ENCODE measurements around the gene EIF5.

Gene EIF5

DNA sequence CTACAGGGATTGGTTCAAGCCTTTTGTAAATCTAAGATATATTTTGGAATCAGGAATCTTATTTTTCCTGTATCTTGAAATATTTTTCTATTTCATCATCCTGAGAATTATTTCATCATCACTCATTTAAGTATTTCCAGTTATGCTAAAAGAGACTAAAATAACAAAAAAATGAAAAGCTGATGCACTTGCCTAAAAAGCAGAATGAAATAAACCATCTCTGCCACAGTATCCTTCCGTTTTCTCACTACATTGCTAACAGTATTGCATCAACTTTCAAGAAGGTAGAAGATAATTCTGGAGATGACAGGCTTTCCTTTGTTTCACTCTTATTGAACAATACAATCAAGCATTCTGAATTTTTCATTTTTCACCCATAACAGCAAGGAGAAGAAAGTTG lies 31.1 kb upstream of the EIF5 start:
- H2AFZ ChIP-seq (ENCODE audit: low read depth, low read length): no peak overlapping the region
- H3K23ac ChIP-seq (ENCODE audit: low read length in 2 of 2): no peak overlapping the region
- WGBS: no CpG with 5 or more reads among the region's 1 CpG
- H3K4me3 ChIP-seq (ENCODE audit: insufficient read depth in 1 of 2, low read depth in 1 of 2, low read length in 2 of 2): no peak overlapping the region
- H3K18ac ChIP-seq (ENCODE audit: low read depth in 1 of 2, low read length in 2 of 2): no peak overlapping the region
- DNase-seq: no peak
- no peak overlapping the region for H2BK5ac ChIP-seq (ENCODE audit: low read depth, low read length, poor library complexity, severe bottlenecking)
- H2BK12ac ChIP-seq (ENCODE audit: low read length in 2 of 2): no peak overlapping the region
- H3K27me3 ChIP-seq (ENCODE audit: control insufficient read depth in 1 of 2, insufficient read depth in 1 of 2, low read length in 2 of 2): peaks cover 0 to 18% of the 10 kb centered on the region in 2 experiments
- peak overlapping the region; percentile 24 for H3K9ac ChIP-seq (ENCODE audit: low read length)
- H2AK5ac ChIP-seq (ENCODE audit: low read length, severe bottlenecking): no peak overlapping the region
- no peak overlapping the region for H3K27ac ChIP-seq (ENCODE audit: low read length, poor library complexity, severe bottlenecking)
- H2BK15ac ChIP-seq (ENCODE audit: low read depth, poor library complexity, severe bottlenecking): no peak overlapping the region
- no peak overlapping the region for H3K4me2 ChIP-seq (ENCODE audit: low read length, poor library complexity, severe bottlenecking)
- H3K4me1 ChIP-seq (ENCODE audit: control insufficient read depth, insufficient read depth, low read depth, low read length): peaks cover 2% of the 10 kb centered on the region
- H2BK120ac ChIP-seq (ENCODE audit: low read depth, low read length): no peak overlapping the region
- H4K8ac ChIP-seq (ENCODE audit: low read length): no peak overlapping the region
- H3K4ac ChIP-seq (ENCODE audit: low read depth in 1 of 2, low read length in 2 of 2): no peak overlapping the region
- no peaks in the 10 kb centered on the region for H3K9me3 ChIP-seq (ENCODE audit: control insufficient read depth, low read length)
- H3K79me1 ChIP-seq (replicated peaks; ENCODE audit: low read length, poor library complexity, severe bottlenecking): no peaks in the 10 kb centered on the region
- H3K36me3 ChIP-seq (ENCODE audit: control insufficient read depth in 1 of 2, insufficient read depth in 2 of 2, low read depth in 1 of 2, low read length in 2 of 2): no peaks in the 10 kb centered on the region
- H3K14ac ChIP-seq (ENCODE audit: low read length in 2 of 2): no peak overlapping the region
- H4K91ac ChIP-seq (ENCODE audit: low read length): no peak overlapping the region

DNA sequence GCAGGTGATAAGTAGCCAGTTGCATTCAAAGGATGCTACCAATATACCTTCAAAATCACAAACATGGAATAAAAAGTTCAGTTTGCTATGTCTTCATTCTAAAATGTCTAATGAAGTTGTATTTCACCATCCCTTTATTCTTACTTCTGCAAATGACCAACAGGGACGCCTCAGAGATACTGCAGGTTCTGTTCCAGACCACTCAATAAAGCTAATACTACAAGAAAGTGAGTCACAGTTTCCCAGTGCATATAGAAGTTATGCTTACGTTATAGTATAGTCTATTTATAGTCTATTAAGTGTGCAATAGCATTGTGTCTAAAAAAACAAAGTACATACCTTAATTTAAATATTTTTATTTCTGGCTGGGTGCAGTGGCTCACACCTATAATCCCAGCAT lies 29.3 kb upstream of the EIF5 start:
- Histone ChIP-seq H3K14ac (ENCODE audit: low read length in 2 of 2) (no peak overlapping the region), H3K36me3 (ENCODE audit: control insufficient read depth in 1 of 2, insufficient read depth in 2 of 2, low read depth in 1 of 2, low read length in 2 of 2) (no peaks in the 10 kb centered on the region), H3K4ac (ENCODE audit: low read depth in 1 of 2, low read length in 2 of 2) (no peak overlapping the region), H2BK120ac (ENCODE audit: low read depth, low read length) (no peak overlapping the region), H4K91ac (ENCODE audit: low read length) (no peak overlapping the region), H2AFZ (ENCODE audit: low read depth, low read length) (no peak overlapping the region), H2BK12ac (ENCODE audit: low read length in 2 of 2) (no peak overlapping the region), H3K9me3 (ENCODE audit: control insufficient read depth, low read length) (no peaks in the 10 kb centered on the region), H3K79me1 (replicated peaks; ENCODE audit: low read length, poor library complexity, severe bottlenecking) (no peaks in the 10 kb centered on the region), H3K27me3 (ENCODE audit: control insufficient read depth in 1 of 2, insufficient read depth in 1 of 2, low read length in 2 of 2) (peaks cover 0 to 23% of the 10 kb centered on the region in 2 experiments), H4K8ac (ENCODE audit: low read length) (no peak overlapping the region), H3K18ac (ENCODE audit: low read depth in 1 of 2, low read length in 2 of 2) (no peak overlapping the region), H3K4me1 (ENCODE audit: control insufficient read depth, insufficient read depth, low read depth, low read length) (peaks cover 2% of the 10 kb centered on the region), H3K4me3 (ENCODE audit: insufficient read depth in 1 of 2, low read depth in 1 of 2, low read length in 2 of 2) (no peak overlapping the region), H2BK5ac (ENCODE audit: low read depth, low read length, poor library complexity, severe bottlenecking) (no peak overlapping the region), H3K4me2 (ENCODE audit: low read length, poor library complexity, severe bottlenecking) (no peak overlapping the region), H3K23ac (ENCODE audit: low read length in 2 of 2) (no peak overlapping the region), H3K9ac (ENCODE audit: low read length) (no peak overlapping the region), H2BK15ac (ENCODE audit: low read depth, poor library complexity, severe bottlenecking) (no peak overlapping the region), H2AK5ac (ENCODE audit: low read length, severe bottlenecking) (no peak overlapping the region), H3K27ac (ENCODE audit: low read length, poor library complexity, severe bottlenecking) (no peak overlapping the region)
- no peak for DNase-seq
- 100% methylated on average over 1 of the region's 2 CpGs for WGBS

DNA sequence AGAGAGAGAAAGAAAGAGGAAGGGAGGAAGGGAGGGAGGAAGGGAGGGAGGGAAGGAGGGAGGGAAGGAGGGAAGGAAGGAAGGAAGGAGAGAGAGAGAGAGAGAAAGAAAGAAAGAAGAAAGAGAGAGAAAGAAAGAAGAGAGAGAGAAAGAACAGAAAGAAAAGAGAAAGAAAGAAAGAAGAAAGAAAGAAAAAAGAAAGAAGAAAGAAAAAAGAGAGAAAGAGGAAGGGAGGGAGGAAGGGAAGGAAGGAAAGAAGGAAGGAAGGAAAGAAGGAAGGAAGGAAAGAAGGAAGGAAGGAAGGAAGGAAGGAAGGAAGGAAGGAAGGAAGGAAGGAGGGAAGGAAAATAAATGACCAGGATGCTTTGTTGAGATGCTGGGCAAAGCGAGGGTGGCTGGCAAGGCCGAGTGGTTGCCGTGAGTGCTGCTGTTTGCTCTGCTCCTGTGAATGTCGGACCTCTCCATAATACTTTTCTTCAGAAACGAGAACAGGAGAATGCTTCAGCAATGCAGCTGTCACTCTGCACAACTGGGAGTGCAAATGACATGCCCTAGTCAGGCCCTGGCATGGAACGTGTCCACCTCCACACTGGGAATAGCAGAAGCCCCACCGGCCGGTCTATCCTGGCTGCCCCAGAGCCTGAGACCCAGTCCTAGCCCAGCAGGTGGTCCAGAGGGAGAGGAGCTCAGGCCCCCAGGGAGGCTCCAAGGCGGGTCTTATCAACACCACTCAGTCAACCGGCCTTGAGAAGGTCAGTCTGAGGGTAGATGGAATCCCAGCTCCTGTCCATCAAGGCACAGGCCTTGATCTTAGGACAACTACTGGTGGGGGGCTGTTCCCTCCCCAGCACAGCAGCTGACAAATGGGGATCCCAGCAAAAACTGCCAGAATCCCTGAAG lies 25.1 kb upstream of the EIF5 start:
- H3K36me3 ChIP-seq (ENCODE audit: control insufficient read depth in 1 of 2, insufficient read depth in 2 of 2, low read depth in 1 of 2, low read length in 2 of 2): no peaks in the 10 kb centered on the region
- no peak overlapping the region for H3K4ac ChIP-seq (ENCODE audit: low read depth in 1 of 2, low read length in 2 of 2)
- peaks cover 0 to 23% of the 10 kb centered on the region in 2 experiments for H3K27me3 ChIP-seq (ENCODE audit: control insufficient read depth in 1 of 2, insufficient read depth in 1 of 2, low read length in 2 of 2)
- no peaks in the 10 kb centered on the region for H3K79me1 ChIP-seq (replicated peaks; ENCODE audit: low read length, poor library complexity, severe bottlenecking)
- H3K4me3 ChIP-seq (ENCODE audit: insufficient read depth in 1 of 2, low read depth in 1 of 2, low read length in 2 of 2): no peak overlapping the region
- no peaks in the 10 kb centered on the region for H3K4me1 ChIP-seq (ENCODE audit: control insufficient read depth, insufficient read depth, low read depth, low read length)
- no peaks in the 10 kb centered on the region for H3K9me3 ChIP-seq (ENCODE audit: control insufficient read depth, low read length)
- no peak overlapping the region for H3K9ac ChIP-seq (ENCODE audit: low read length)
- H2AK5ac ChIP-seq (ENCODE audit: low read length, severe bottlenecking): no peak overlapping the region
- no peak overlapping the region for H3K27ac ChIP-seq (ENCODE audit: low read length, poor library complexity, severe bottlenecking)
- H2BK15ac ChIP-seq (ENCODE audit: low read depth, poor library complexity, severe bottlenecking): no peak overlapping the region
- H3K18ac ChIP-seq (ENCODE audit: low read depth in 1 of 2, low read length in 2 of 2): no peak overlapping the region
- 91% methylated on average over 10 of the region's 10 CpGs for WGBS
- H2BK120ac ChIP-seq (ENCODE audit: low read depth, low read length): no peak overlapping the region
- no peak overlapping the region for H2AFZ ChIP-seq (ENCODE audit: low read depth, low read length)
- H4K8ac ChIP-seq (ENCODE audit: low read length): no peak overlapping the region
- H2BK5ac ChIP-seq (ENCODE audit: low read depth, low read length, poor library complexity, severe bottlenecking): no peak overlapping the region
- H4K91ac ChIP-seq (ENCODE audit: low read length): no peak overlapping the region
- H2BK12ac ChIP-seq (ENCODE audit: low read length in 2 of 2): no peak overlapping the region
- DNase-seq: no peak
- H3K14ac ChIP-seq (ENCODE audit: low read length in 2 of 2): no peak overlapping the region
- H3K4me2 ChIP-seq (ENCODE audit: low read length, poor library complexity, severe bottlenecking): no peak overlapping the region
- no peak overlapping the region for H3K23ac ChIP-seq (ENCODE audit: low read length in 2 of 2)

DNA sequence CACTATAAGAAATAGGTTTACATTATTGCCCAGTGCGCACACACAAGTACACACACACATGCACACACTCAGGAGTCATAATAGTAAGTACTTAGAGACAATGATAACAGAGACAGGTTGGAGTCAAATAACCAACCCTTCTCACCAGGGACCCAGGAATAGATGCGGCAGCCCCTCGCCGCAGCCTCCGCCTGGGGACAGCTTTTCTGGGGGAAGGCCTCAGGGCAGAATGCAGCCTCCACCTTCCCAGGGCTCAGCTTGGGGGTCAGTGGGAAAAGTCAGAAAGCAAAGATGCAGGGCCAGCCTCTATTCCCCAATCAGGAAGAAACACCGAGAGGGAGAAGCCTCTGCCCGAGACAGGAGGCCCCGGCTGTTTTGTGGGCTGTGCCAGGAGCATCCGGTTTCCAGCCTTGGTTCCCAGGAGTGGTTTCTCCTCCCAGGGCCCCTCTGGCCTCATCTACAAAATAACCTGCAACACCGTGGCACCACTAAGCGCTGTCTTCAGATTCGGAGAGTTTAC lies 23.4 kb upstream of the EIF5 start:
- H3K4me1 ChIP-seq (ENCODE audit: control insufficient read depth, insufficient read depth, low read depth, low read length): no peaks in the 10 kb centered on the region
- H3K27me3 ChIP-seq (ENCODE audit: control insufficient read depth in 1 of 2, insufficient read depth in 1 of 2, low read length in 2 of 2): peaks cover 0 to 23% of the 10 kb centered on the region in 2 experiments
- no peak overlapping the region for H2BK5ac ChIP-seq (ENCODE audit: low read depth, low read length, poor library complexity, severe bottlenecking)
- DNase-seq: no peak
- no peak overlapping the region for H2BK15ac ChIP-seq (ENCODE audit: low read depth, poor library complexity, severe bottlenecking)
- no peak overlapping the region for H3K4me2 ChIP-seq (ENCODE audit: low read length, poor library complexity, severe bottlenecking)
- H2AK5ac ChIP-seq (ENCODE audit: low read length, severe bottlenecking): no peak overlapping the region
- H2BK120ac ChIP-seq (ENCODE audit: low read depth, low read length): no peak overlapping the region
- H4K91ac ChIP-seq (ENCODE audit: low read length): no peak overlapping the region
- no peak overlapping the region for H3K27ac ChIP-seq (ENCODE audit: low read length, poor library complexity, severe bottlenecking)
- H3K4me3 ChIP-seq (ENCODE audit: insufficient read depth in 1 of 2, low read depth in 1 of 2, low read length in 2 of 2): no peak overlapping the region
- WGBS: 89% methylated on average over 12 of the region's 12 CpGs
- H3K9me3 ChIP-seq (ENCODE audit: control insufficient read depth, low read length): no peaks in the 10 kb centered on the region
- no peak overlapping the region for H3K4ac ChIP-seq (ENCODE audit: low read depth in 1 of 2, low read length in 2 of 2)
- H2BK12ac ChIP-seq (ENCODE audit: low read length in 2 of 2): no peak overlapping the region
- no peaks in the 10 kb centered on the region for H3K79me1 ChIP-seq (replicated peaks; ENCODE audit: low read length, poor library complexity, severe bottlenecking)
- no peaks in the 10 kb centered on the region for H3K36me3 ChIP-seq (ENCODE audit: control insufficient read depth in 1 of 2, insufficient read depth in 2 of 2, low read depth in 1 of 2, low read length in 2 of 2)
- H3K18ac ChIP-seq (ENCODE audit: low read depth in 1 of 2, low read length in 2 of 2): no peak overlapping the region
- no peak overlapping the region for H4K8ac ChIP-seq (ENCODE audit: low read length)
- H3K23ac ChIP-seq (ENCODE audit: low read length in 2 of 2): no peak overlapping the region
- no peak overlapping the region for H3K14ac ChIP-seq (ENCODE audit: low read length in 2 of 2)
- H3K9ac ChIP-seq (ENCODE audit: low read length): no peak overlapping the region
- H2AFZ ChIP-seq (ENCODE audit: low read depth, low read length): no peak overlapping the region

Measured in mesenchymal stem cell (in vitro differentiated cells and primary cell).